Stimulated activated CD8-positive, alpha-beta memory T cell treated with anti-CD3 and anti-CD28 coated beads, Interleukin-12 subunit alpha, Interleukin-12 subunit beta, amount 100 ng/mL, for 4 hours (primary cell): ENCODE data around the gene IL6ST.

Experiments
- DNase-seq: peaks from one replicate; pipeline ENCODE4 v3.0.0-alpha.2; 2020; ENCODE audit warnings: low read depth

IL6ST gene

DNA sequence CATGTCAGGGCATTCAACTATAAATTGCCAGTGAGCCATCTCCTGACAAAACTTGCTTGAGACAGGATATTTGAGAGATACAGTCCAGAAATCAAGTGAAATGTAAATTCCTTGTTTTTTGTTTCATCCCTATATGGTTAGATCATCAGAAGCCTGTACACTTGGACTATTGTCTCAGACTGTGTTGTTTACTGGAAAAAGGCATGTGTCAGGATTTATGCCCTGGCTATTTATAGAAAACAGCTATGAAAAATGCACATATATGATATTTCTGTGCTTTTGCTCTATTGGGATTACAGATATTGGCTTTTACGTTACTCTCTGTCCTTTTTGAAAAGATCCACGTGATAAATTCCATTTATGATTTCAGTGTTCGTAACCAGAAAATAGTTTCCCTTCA lies 99.4 kb downstream of the IL6ST start:
- no peak for DNase-seq

DNA sequence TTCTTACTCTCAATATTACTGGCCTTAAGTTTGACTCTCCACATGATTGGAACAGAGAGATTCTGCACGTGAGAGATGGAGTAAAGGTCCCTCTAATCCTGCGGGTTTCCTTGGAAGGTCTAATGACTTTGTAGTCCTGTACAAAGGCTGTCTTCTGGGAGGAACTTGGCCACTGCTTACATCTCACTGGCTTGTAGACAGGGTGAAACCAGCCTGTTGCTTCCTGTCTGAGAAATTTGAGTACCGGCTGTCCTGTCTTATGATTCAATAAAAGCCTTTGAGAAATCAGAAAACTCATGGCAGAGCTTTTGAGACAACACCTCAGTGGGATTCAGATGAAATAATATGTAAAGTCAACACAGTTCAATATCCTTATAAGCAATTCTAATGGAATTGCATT lies 100.6 kb downstream of the IL6ST start:
- no peak for DNase-seq

GRCh38 chr5:55892479-55892878 lies 102.3 kb downstream of the IL6ST start:
- no peak for DNase-seq

DNA sequence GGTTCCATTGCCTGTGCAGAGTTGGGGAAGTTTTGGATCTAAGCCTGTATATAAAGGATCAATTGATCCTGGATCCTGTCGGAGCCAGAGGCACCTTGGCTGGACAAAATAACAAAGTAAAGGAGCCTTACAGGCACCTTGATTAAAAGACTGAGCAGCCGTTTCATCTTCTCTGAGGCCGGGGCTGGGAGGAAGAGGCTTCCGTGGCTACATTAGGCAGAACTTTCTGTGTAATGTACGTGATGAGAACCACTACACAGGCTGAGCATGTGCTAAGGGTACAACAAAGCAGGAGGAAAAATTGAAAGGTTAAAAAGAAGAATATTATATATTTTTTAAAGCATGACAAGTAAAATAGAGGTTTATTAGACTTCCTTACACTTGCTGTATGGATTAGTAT lies 106.6 kb downstream of the IL6ST start:
- DNase-seq: no peak

GRCh38 chr5:55885359-55885758 lies 109.4 kb downstream of the IL6ST start:
- DNase-seq: no peak
